Measurements from ENCODE around the gene TIGD3.

- TF ChIP-seq POLR2AphosphoS5 (IDR thresholded peaks at IDR 0.05; ENCODE audit: insufficient read depth, low read depth, low read length), result no peak
- no peak for TF ChIP-seq MYC (IDR thresholded peaks at IDR 0.05; ENCODE audit: low read depth, low read length)
- TF ChIP-seq CTCF (IDR thresholded peaks at IDR 0.05; ENCODE audit: extremely low read depth in 1 of 2, insufficient read depth in 1 of 2, low read depth in 1 of 2, low read length in 2 of 2), result no peak
- no peak for TF ChIP-seq POLR2A (IDR thresholded peaks at IDR 0.05; ENCODE audit: low read depth, low read length)
- TF ChIP-seq GATA2 (IDR thresholded peaks at IDR 0.05; ENCODE audit: insufficient read depth, insufficient read length, low read depth, low read length), result no peak
- TF ChIP-seq EZH2 (IDR thresholded peaks at IDR 0.05; ENCODE audit: borderline replicate concordance, low read depth, low read length, severe bottlenecking), result no peak
- TF ChIP-seq JUN (IDR thresholded peaks at IDR 0.05; ENCODE audit: borderline replicate concordance, insufficient read depth, insufficient read length, low read depth), result no peak
These were observed 49.7 kb downstream of the TIGD3 start for GRCh38 chr11:65404210-65404609.

Data from endothelial cell of umbilical vein (primary cell).